Endothelial cell of umbilical vein (primary cell): Measurements from ENCODE around the gene PALMD. TPM values are rescaled to one million over a fixed set of nuclear protein-coding genes. Genes with fewer than 3 reads are reported as not detected.

Experiments
- BruUV-seq: library from RNA; stranded (reverse); fragments of 400-500 nt; replicated peaks from 2 replicates; lab custom pipeline; 2021; lab: Mats Ljungman, UMichigan
- CTCF ChIA-PET: fragments of 300-600, 350-600 bp; sonication (Branson Sonifier 250); formaldehyde crosslinking; loops from one replicate; lab custom pipeline; 2021; ENCODE audit warnings: antibody characterized with exemption, inconsistent platforms; lab: Charles Lee
- POLR2A ChIA-PET: fragments of 300-600, 350-600 bp; sonication (Branson Sonifier 250); formaldehyde crosslinking; loops from one replicate; lab custom pipeline; 2021; ENCODE audit warnings: antibody characterized with exemption, inconsistent platforms; lab: Charles Lee
- DNase-seq: peaks from one replicate; pipeline ENCODE4 v3.0.0-alpha.2; 2011; ENCODE audit warnings: low read depth, low spot score
- FAIRE-seq: peaks from 2 replicates; lab custom pipeline; 2011; peaks lifted over from hg19 to GRCh38; lab: Jason Lieb, UNC
- H2AFZ ChIP-seq: 2 replicates; pipeline ENCODE4 v1.6.0; 2012; ENCODE audit warnings: low read depth, low read length, control low read depth, inconsistent platforms
- H3K27ac ChIP-seq: 2 replicates; pipeline ENCODE4 v1.5.1; 2011; ENCODE audit warnings: low read depth, mild to moderate bottlenecking, control low read depth, low read length, moderate library complexity; ENCODE audit not compliant: insufficient read depth
- H3K27me3 ChIP-seq, 2 experiments: 2 replicates each; pipeline versions ENCODE4 v1.6.0 to v1.6.1; 2011; ENCODE audit warnings: low read length in 2 of 2, mixed read lengths in 1 of 2; ENCODE audit not compliant: control insufficient read depth in 2 of 2, insufficient read depth in 2 of 2
- H3K36me3 ChIP-seq, 2 experiments: 2 replicates in 1 of 2; 3 replicates in 1 of 2; pipeline ENCODE4 v1.5.1; 2011; ENCODE audit warnings: low read length in 2 of 2, mild to moderate bottlenecking in 1 of 2, moderate library complexity in 1 of 2; ENCODE audit not compliant: control insufficient read depth in 2 of 2, insufficient read depth in 2 of 2; ENCODE audit errors: extremely low read depth in 1 of 2
- H3K4me1 ChIP-seq: 3 replicates; pipeline ENCODE4 v1.5.1; 2011; ENCODE audit warnings: mild to moderate bottlenecking, low read length; ENCODE audit not compliant: control insufficient read depth, insufficient read depth; ENCODE audit errors: extremely low read depth
- H3K4me2 ChIP-seq: 2 replicates; pipeline ENCODE4 v1.6.1; 2011; ENCODE audit warnings: low read length, control low read depth, mixed read lengths; ENCODE audit not compliant: insufficient read depth
- H3K4me3 ChIP-seq, 3 experiments: fragments of 200-600 bp in 1 of 3; sonication (generic), shearing (Covaris generic) in 1 of 3; replicated peaks in 1 of 3; 2 replicates each; pipeline ENCODE4 v1.5.1; 2011 to 2016; ENCODE audit warnings: control low read depth in 3 of 3, low read length in 3 of 3, mild to moderate bottlenecking in 2 of 3, inconsistent platforms in 1 of 3, low read depth in 1 of 3, moderate library complexity in 1 of 3; ENCODE audit not compliant: insufficient read depth in 1 of 3
- H3K79me2 ChIP-seq: 2 replicates; pipeline ENCODE4 v1.6.0; 2012; ENCODE audit warnings: low read length, inconsistent platforms; ENCODE audit not compliant: control insufficient read depth, insufficient read depth
- H3K9ac ChIP-seq: replicated peaks from 2 replicates; pipeline ENCODE3; 2011; ENCODE audit warnings: low read length, control low read depth; ENCODE audit not compliant: insufficient read depth; ENCODE audit errors: extremely low read depth
- H3K9me1 ChIP-seq: replicated peaks from 3 replicates; pipeline ENCODE4 v1.6.0; 2011; ENCODE audit warnings: mild to moderate bottlenecking, low read length; ENCODE audit not compliant: control insufficient read depth, insufficient read depth; ENCODE audit errors: extremely low read depth
- H3K9me3 ChIP-seq: replicated peaks from 2 replicates; pipeline ENCODE4 v1.5.1; 2012; ENCODE audit warnings: low read length, inconsistent platforms; ENCODE audit not compliant: control insufficient read depth, insufficient read depth
- H4K20me1 ChIP-seq: replicated peaks from 2 replicates; pipeline ENCODE3; 2011; ENCODE audit warnings: mild to moderate bottlenecking, low read length; ENCODE audit not compliant: control insufficient read depth, insufficient read depth; ENCODE audit errors: extremely low read depth
- CTCF ChIP-seq, 2 donors: IDR thresholded peaks; 1 replicate in 1 of 2; 2 replicates in 1 of 2; pipeline ENCODE4 v1.5.1; 2011; ENCODE audit warnings: low read length in 2 of 2, mild to moderate bottlenecking in 2 of 2, moderate library complexity in 2 of 2, control low read depth in 1 of 2, inconsistent platforms in 1 of 2, low read depth in 1 of 2; ENCODE audit not compliant: insufficient read depth in 1 of 2; ENCODE audit errors: extremely low read depth in 1 of 2
- EZH2 ChIP-seq: IDR thresholded peaks from 2 replicates; pipeline ENCODE4 v1.6.1; 2012; ENCODE audit warnings: borderline replicate concordance, low read depth, mild to moderate bottlenecking, moderate library complexity, low read length, inconsistent platforms; ENCODE audit not compliant: severe bottlenecking
- FOS ChIP-seq: IDR thresholded peaks from 2 replicates; pipeline ENCODE4 v1.6.1; 2011; ENCODE audit warnings: mild to moderate bottlenecking, low read length, moderate library complexity, borderline replicate concordance; ENCODE audit not compliant: insufficient read depth
- GATA2 ChIP-seq: IDR thresholded peaks from 2 replicates; pipeline ENCODE4 v1.7.0; 2011; ENCODE audit warnings: low read depth, mild to moderate bottlenecking, moderate library complexity, mixed read lengths, low read length; ENCODE audit not compliant: insufficient read length, insufficient read depth
- JUN ChIP-seq: IDR thresholded peaks from 2 replicates; pipeline ENCODE4 v1.6.1; 2011; ENCODE audit warnings: borderline replicate concordance, low read depth; ENCODE audit not compliant: insufficient read length, insufficient read depth
- MYC ChIP-seq: IDR thresholded peaks from one replicate; pipeline ENCODE4 v1.6.1; 2011; ENCODE audit warnings: mild to moderate bottlenecking, low read depth, low read length
- POLR2A ChIP-seq: IDR thresholded peaks from 2 replicates; pipeline ENCODE4 v1.6.1; 2012; ENCODE audit warnings: low read depth, mild to moderate bottlenecking, control low read depth, low read length
- POLR2AphosphoS5 ChIP-seq: IDR thresholded peaks from 2 replicates; pipeline ENCODE4 v1.6.1; 2012; ENCODE audit warnings: low read depth, mild to moderate bottlenecking, control low read depth, low read length, moderate library complexity; ENCODE audit not compliant: insufficient read depth
- dilution Hi-C: fragments of 300-500 bp; cut with MboI; formaldehyde crosslinking; loops from one replicate; pipeline ENCODE4 v1.15.0; 2019; ENCODE audit warnings: low sequenced_read_pairs; ENCODE audit not compliant: extremely low pct_ligation_motif_present
- intact Hi-C: fragments of 100-400 bp; cut with micrococcal nuclease; formaldehyde crosslinking; loops from one replicate; pipeline ENCODE4 v1.10.0; 2022
- polyA plus RNA-seq, 4 experiments: library from polyadenylated mRNA; depleted of rRNA in 3 of 4; stranded (reverse) in 3 of 4; unstranded in 1 of 4; fragments of >200 nt; gene quantifications; 2 replicates each; pipeline versions ENCODE4 v1.2.1 to v1.2.3, GENCODE V29; 2011 to 2012; ENCODE audit warnings: missing spikeins in 1 of 4
- total RNA-seq: library from RNA; stranded (reverse); gene quantifications from 2 replicates; pipeline ENCODE4 v1.2.3, GENCODE V29; 2021
- TF ChIP-seq, protein P1 (sequence below): IDR thresholded peaks from 2 replicates; pipeline ENCODE4 v1.6.1; 2011; ENCODE audit not compliant: insufficient read depth, insufficient read length

The PALMD gene
- total and polyA plus RNA-seq, 2 donors (not counting 3 experiments of a cell fraction or from before 2014, with no cell fraction given): 52.6 to 137 TPM

DNA sequence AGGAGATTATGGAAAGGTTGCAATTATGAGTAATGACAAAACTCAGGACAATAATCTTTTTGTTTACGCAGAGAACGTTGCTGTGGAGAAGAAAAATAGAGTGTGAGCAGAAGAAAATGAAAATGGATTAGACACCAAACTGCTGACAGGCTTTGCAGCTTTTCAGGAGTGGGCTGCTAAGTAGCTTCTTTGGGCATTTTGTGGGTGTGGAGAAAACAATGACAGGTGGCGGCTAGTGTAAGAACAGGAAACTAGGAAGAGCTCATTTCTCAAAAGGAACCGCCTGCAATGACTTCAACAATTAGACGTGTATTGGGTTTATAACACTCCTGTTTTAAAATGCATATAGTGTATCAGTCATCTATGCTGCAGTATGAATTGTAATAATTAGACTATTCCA lies 18.3 kb upstream of the PALMD start:
- TF ChIP-seq MYC (no peak), POLR2AphosphoS5 (no peak), POLR2A (no peak), CTCF (IDR thresholded peaks at IDR 0.05; ENCODE audit: extremely low read depth in 1 of 2, insufficient read depth in 1 of 2, low read depth in 1 of 2, low read length in 2 of 2) (no peak), GATA2 (no peak), EZH2 (no peak), JUN (no peak), FOS (no peak)
- TF ChIP-seq, protein P1, sequence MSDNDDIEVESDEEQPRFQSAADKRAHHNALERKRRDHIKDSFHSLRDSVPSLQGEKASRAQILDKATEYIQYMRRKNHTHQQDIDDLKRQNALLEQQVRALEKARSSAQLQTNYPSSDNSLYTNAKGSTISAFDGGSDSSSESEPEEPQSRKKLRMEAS: no peak
- H3K4me3 ChIP-seq: no peak overlapping the region
- no TSS peak for BruUV-seq

More for the DNA sequence above, 18.3 kb upstream of the PALMD start:
- Histone ChIP-seq H3K27me3 (no peaks in the 10 kb centered on the region), H3K9me3 (no peaks in the 10 kb centered on the region), H2AFZ (no peak overlapping the region), H4K20me1 (no peaks in the 10 kb centered on the region), H3K4me1 (no peaks in the 10 kb centered on the region), H3K9ac (no peak overlapping the region), H3K4me2 (no peak overlapping the region), H3K27ac (no peak overlapping the region), H3K79me2 (no peaks in the 10 kb centered on the region), H3K36me3 (no peaks in the 10 kb centered on the region), H3K9me1 (peaks cover 2% of the 10 kb centered on the region)
- intact Hi-C loops (no loop called here), dilution Hi-C loops (no loop called here)
- POLR2A ChIA-PET: no interaction called here
- DNase-seq (no peak), FAIRE-seq (no peak)
- CTCF ChIA-PET: no interaction called here
